ENCODE data around the gene AIG1. TPM values are rescaled to one million over a fixed set of nuclear protein-coding genes. Genes with fewer than 3 reads are reported as not detected.

Gene AIG1
- total RNA-seq, 2 experiments from 2014 or later = 16.1 to 20.0 TPM

GRCh38 chr6:143313163-143313562, 252.5 kb downstream of the AIG1 start:
- Mint-ChIP-seq H3K9me3 (peaks cover 18% of the 10 kb centered on the region), H3K4me3 (no peak overlapping the region), H3K36me3 (ENCODE audit: low read depth) (peaks cover 3% of the 10 kb centered on the region), H3K4me1 (ENCODE audit: low read depth) (no peaks in the 10 kb centered on the region), H3K27ac (no peak overlapping the region), H3K27me3 (no peaks in the 10 kb centered on the region)
- no peak for TF ChIP-seq CTCF (IDR thresholded peaks at IDR 0.05)
- intact Hi-C loops (cut with micrococcal nuclease) = no loop called here
- DNase-seq (no peak), ATAC-seq (no peak)
- CTCF ChIA-PET = no interaction called here
- POLR2A ChIA-PET = no interaction called here

- TF ChIP-seq CTCF (IDR thresholded peaks at IDR 0.05) = no peak
- intact Hi-C loops (cut with micrococcal nuclease) = no loop called here
- Mint-ChIP-seq H3K36me3 (ENCODE audit: low read depth) (no peaks in the 10 kb centered on the region), H3K27ac (no peak overlapping the region), H3K27me3 (no peaks in the 10 kb centered on the region), H3K4me3 (no peak overlapping the region), H3K4me1 (ENCODE audit: low read depth) (no peaks in the 10 kb centered on the region), H3K9me3 (peaks cover 18% of the 10 kb centered on the region)
- ATAC-seq (no peak), DNase-seq (no peak)
- POLR2A ChIA-PET = no interaction called here
- CTCF ChIA-PET = no interaction called here
Observed at GRCh38 chr6:143321491-143322086, 260.9 kb downstream of the AIG1 start.

GRCh38 chr6:143322386-143322785, 261.7 kb downstream of the AIG1 start:
- CTCF ChIA-PET = interaction anchor here (0.6 to 2.4 kb wide), 2 partner anchors 14 to 573 kb away, joined by 3 to 7 read pairs; no protein-coding TSS in a partner anchor
- no peak for TF ChIP-seq CTCF (IDR thresholded peaks at IDR 0.05)
- no peak overlapping the region for H3K4me3 Mint-ChIP-seq
- H3K36me3 Mint-ChIP-seq (ENCODE audit: low read depth) = no peaks in the 10 kb centered on the region
- H3K4me1 Mint-ChIP-seq (ENCODE audit: low read depth) = no peaks in the 10 kb centered on the region
- POLR2A ChIA-PET = no interaction called here
- no peak overlapping the region for H3K27ac Mint-ChIP-seq
- peaks cover 16% of the 10 kb centered on the region for H3K9me3 Mint-ChIP-seq
- ATAC-seq (no peak), DNase-seq (no peak)
- no peaks in the 10 kb centered on the region for H3K27me3 Mint-ChIP-seq
- intact Hi-C loops (cut with micrococcal nuclease) = no loop called here

GRCh38 chr6:143323729-143324470, 263.2 kb downstream of the AIG1 start:
- TF ChIP-seq CTCF (IDR thresholded peaks at IDR 0.05) = no peak
- ChIA-PET POLR2A (no interaction called here), CTCF (interaction anchor here (1.4 to 2.4 kb wide), 2 partner anchors 8 to 13 kb away, joined by 3 to 7 read pairs; no protein-coding TSS in a partner anchor)
- DNase-seq = no peak
- intact Hi-C loops (cut with micrococcal nuclease) = no loop called here
- Mint-ChIP-seq H3K36me3 (ENCODE audit: low read depth) (no peaks in the 10 kb centered on the region), H3K9me3 (peaks cover 7% of the 10 kb centered on the region), H3K27me3 (no peaks in the 10 kb centered on the region), H3K27ac (no peak overlapping the region), H3K4me3 (no peak overlapping the region), H3K4me1 (ENCODE audit: low read depth) (no peaks in the 10 kb centered on the region)
- no peak for ATAC-seq

All from activated CD8-positive, alpha-beta T cell treated with anti-CD3 and anti-CD28 coated beads for 36 hours (primary cell).